ENCODE measurements around the gene HABP2. TPM values are rescaled to one million over a fixed set of nuclear protein-coding genes. Genes with fewer than 3 reads are reported as not detected.

HABP2 gene
- not detected for total RNA-seq (ENCODE audit: unreplicated experiment)
- long read RNA-seq: 0 reads

- Mint-ChIP-seq H3K4me3 (ENCODE audit: unreplicated experiment) (no peak within 1 kb of the TSS), H3K4me1 (ENCODE audit: low read depth, unreplicated experiment) (no peaks in the 10 kb centered on the region), H3K27ac (ENCODE audit: unreplicated experiment) (no peak within 1 kb of the TSS), H3K27me3 (ENCODE audit: unreplicated experiment) (peaks cover 4% of the 10 kb centered on the region), H3K9me3 (ENCODE audit: unreplicated experiment) (no peaks in the 10 kb centered on the region), H3K36me3 (ENCODE audit: unreplicated experiment) (no peaks in the 10 kb centered on the region)
- no peak for DNase-seq
- TF ChIP-seq, protein P1, sequence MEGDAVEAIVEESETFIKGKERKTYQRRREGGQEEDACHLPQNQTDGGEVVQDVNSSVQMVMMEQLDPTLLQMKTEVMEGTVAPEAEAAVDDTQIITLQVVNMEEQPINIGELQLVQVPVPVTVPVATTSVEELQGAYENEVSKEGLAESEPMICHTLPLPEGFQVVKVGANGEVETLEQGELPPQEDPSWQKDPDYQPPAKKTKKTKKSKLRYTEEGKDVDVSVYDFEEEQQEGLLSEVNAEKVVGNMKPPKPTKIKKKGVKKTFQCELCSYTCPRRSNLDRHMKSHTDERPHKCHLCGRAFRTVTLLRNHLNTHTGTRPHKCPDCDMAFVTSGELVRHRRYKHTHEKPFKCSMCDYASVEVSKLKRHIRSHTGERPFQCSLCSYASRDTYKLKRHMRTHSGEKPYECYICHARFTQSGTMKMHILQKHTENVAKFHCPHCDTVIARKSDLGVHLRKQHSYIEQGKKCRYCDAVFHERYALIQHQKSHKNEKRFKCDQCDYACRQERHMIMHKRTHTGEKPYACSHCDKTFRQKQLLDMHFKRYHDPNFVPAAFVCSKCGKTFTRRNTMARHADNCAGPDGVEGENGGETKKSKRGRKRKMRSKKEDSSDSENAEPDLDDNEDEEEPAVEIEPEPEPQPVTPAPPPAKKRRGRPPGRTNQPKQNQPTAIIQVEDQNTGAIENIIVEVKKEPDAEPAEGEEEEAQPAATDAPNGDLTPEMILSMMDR (IDR thresholded peaks at IDR 0.05; ENCODE audit: partially characterized antibody, unreplicated experiment): no peak
Observed at GRCh38 chr10:113552701-113553100, at the start of gene HABP2. TSS of gene HABP2 (plus strand) at chr10:113553053. CDS start at chr10:113553122, 69 bp downstream.

GRCh38 chr10:113503930-113504329 lies 48.9 kb upstream of the HABP2 start:
- H3K4me1 Mint-ChIP-seq (ENCODE audit: low read depth, unreplicated experiment): no peaks in the 10 kb centered on the region
- no peak overlapping the region for H3K27ac Mint-ChIP-seq (ENCODE audit: unreplicated experiment)
- peaks cover 2% of the 10 kb centered on the region for H3K9me3 Mint-ChIP-seq (ENCODE audit: unreplicated experiment)
- no peaks in the 10 kb centered on the region for H3K27me3 Mint-ChIP-seq (ENCODE audit: unreplicated experiment)
- H3K4me3 Mint-ChIP-seq (ENCODE audit: unreplicated experiment): no peak overlapping the region
- no peaks in the 10 kb centered on the region for H3K36me3 Mint-ChIP-seq (ENCODE audit: unreplicated experiment)
- TF ChIP-seq, protein P1 (IDR thresholded peaks at IDR 0.05; ENCODE audit: partially characterized antibody, unreplicated experiment): no peak
- DNase-seq: no peak

DNA sequence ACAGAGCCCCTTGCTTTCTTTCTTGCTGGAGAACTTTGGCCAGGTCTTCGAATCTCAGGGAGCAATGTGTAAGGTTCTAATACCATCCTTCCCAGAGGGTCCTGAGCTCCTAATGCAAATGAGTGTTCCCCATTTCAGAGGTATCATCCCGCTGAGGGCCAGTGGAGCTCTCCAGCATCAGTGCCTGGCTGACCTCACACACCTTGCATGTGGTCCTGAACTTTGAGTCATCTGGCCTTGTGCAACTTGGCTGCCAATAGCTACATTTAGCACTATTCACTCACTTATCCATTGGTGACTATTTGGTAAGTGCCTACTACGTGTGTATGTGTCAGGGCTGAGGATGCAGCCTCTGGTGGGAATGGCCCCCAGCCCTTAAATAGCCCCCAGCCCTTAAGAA lies 48.4 kb upstream of the HABP2 start:
- H3K27ac Mint-ChIP-seq (ENCODE audit: unreplicated experiment): no peak overlapping the region
- H3K36me3 Mint-ChIP-seq (ENCODE audit: unreplicated experiment): no peaks in the 10 kb centered on the region
- H3K4me3 Mint-ChIP-seq (ENCODE audit: unreplicated experiment): no peak overlapping the region
- TF ChIP-seq, protein P1 (IDR thresholded peaks at IDR 0.05; ENCODE audit: partially characterized antibody, unreplicated experiment): no peak
- H3K27me3 Mint-ChIP-seq (ENCODE audit: unreplicated experiment): no peaks in the 10 kb centered on the region
- H3K9me3 Mint-ChIP-seq (ENCODE audit: unreplicated experiment): peaks cover 2% of the 10 kb centered on the region
- H3K4me1 Mint-ChIP-seq (ENCODE audit: low read depth, unreplicated experiment): no peaks in the 10 kb centered on the region
- no peak for DNase-seq

GRCh38 chr10:113506476-113506875 lies 46.4 kb upstream of the HABP2 start:
- H3K27me3 Mint-ChIP-seq (ENCODE audit: unreplicated experiment): no peaks in the 10 kb centered on the region
- no peak overlapping the region for H3K4me3 Mint-ChIP-seq (ENCODE audit: unreplicated experiment)
- TF ChIP-seq, protein P1 (IDR thresholded peaks at IDR 0.05; ENCODE audit: partially characterized antibody, unreplicated experiment): no peak
- H3K9me3 Mint-ChIP-seq (ENCODE audit: unreplicated experiment): peaks cover 2% of the 10 kb centered on the region
- no peak for DNase-seq
- H3K27ac Mint-ChIP-seq (ENCODE audit: unreplicated experiment): no peak overlapping the region
- H3K36me3 Mint-ChIP-seq (ENCODE audit: unreplicated experiment): peaks cover under 1% of the 10 kb centered on the region
- H3K4me1 Mint-ChIP-seq (ENCODE audit: low read depth, unreplicated experiment): no peaks in the 10 kb centered on the region

GRCh38 chr10:113511419-113511818 lies 41.4 kb upstream of the HABP2 start:
- H3K27me3 Mint-ChIP-seq (ENCODE audit: unreplicated experiment): no peaks in the 10 kb centered on the region
- no peaks in the 10 kb centered on the region for H3K4me1 Mint-ChIP-seq (ENCODE audit: low read depth, unreplicated experiment)
- TF ChIP-seq, protein P1 (IDR thresholded peaks at IDR 0.05; ENCODE audit: partially characterized antibody, unreplicated experiment): no peak
- peaks cover 2% of the 10 kb centered on the region for H3K9me3 Mint-ChIP-seq (ENCODE audit: unreplicated experiment)
- no peak for DNase-seq
- H3K36me3 Mint-ChIP-seq (ENCODE audit: unreplicated experiment): peaks cover 11% of the 10 kb centered on the region
- no peak overlapping the region for H3K4me3 Mint-ChIP-seq (ENCODE audit: unreplicated experiment)
- no peak overlapping the region for H3K27ac Mint-ChIP-seq (ENCODE audit: unreplicated experiment)
